Measurements from ENCODE around the gene CCT6B. TPM values are rescaled to one million over a fixed set of nuclear protein-coding genes. Genes with fewer than 3 reads are reported as not detected.
"Not testable (repeated sequence)": the region's sequence is repeated elsewhere in the genome, so short reads cannot be mapped to it uniquely, and the experiment has no call there.

Gene CCT6B
- 1.4 TPM for total RNA-seq
- long read RNA-seq: 0 reads

- intact Hi-C loops (cut with DNase I): loop anchor here (1.0 kb wide), 2 partner anchors 19 to 128 kb away; partner anchors contain the start of gene LIG3
- ATAC-seq (peak; percentile 95), DNase-seq (ENCODE audit: missing footprints) (peak; percentile 93)
These were observed at the start of gene CCT6B, which contains the start of gene ZNF830 for GRCh38 chr17:34961093-34961911. Gene CCT6B, minus strand, starts transcription at chr17:34961460. Its CDS starts 67 bp downstream, at chr17:34961393. Gene ZNF830, plus strand, starts transcription at chr17:34961540. Its CDS starts 27 bp downstream, at chr17:34961567.

GRCh38 chr17:35010093-35010492, 48.8 kb upstream of the CCT6B start:
- DNase-seq (ENCODE audit: missing footprints) (no peak), ATAC-seq (no peak)
- intact Hi-C loops (cut with DNase I): no loop called here

- ATAC-seq (no peak), DNase-seq (ENCODE audit: missing footprints) (no peak)
- intact Hi-C loops (cut with DNase I): no loop called here
These were observed 45.7 kb upstream of the CCT6B start for GRCh38 chr17:35006961-35007360.

- intact Hi-C loops (cut with DNase I): no loop called here
- ATAC-seq (no peak), DNase-seq (ENCODE audit: missing footprints) (no peak)
These were observed 45.1 kb upstream of the CCT6B start for GRCh38 chr17:35006345-35006744.

- intact Hi-C loops (cut with DNase I): loop anchor here (2.0 kb wide), 1 partner anchor 19 kb away; no protein-coding TSS in a partner anchor
- ATAC-seq (no peak), DNase-seq (ENCODE audit: missing footprints) (no peak)
These were observed 42.5 kb upstream of the CCT6B start for GRCh38 chr17:35003778-35004177.

GRCh38 chr17:35002876-35003551, 41.8 kb upstream of the CCT6B start:
- DNase-seq (ENCODE audit: missing footprints) (peak; percentile 81), ATAC-seq (peak; percentile 87)

GRCh38 chr17:35001549-35001948, 40.3 kb upstream of the CCT6B start:
- DNase-seq (ENCODE audit: missing footprints) (no peak), ATAC-seq (no peak)
- intact Hi-C loops (cut with DNase I): no loop called here

More at GRCh38 chr17:35002876-35003551, 41.8 kb upstream of the CCT6B start:
- intact Hi-C loops (cut with DNase I): loop anchor here (2.0 kb wide), 1 partner anchor 20 kb away; no protein-coding TSS in a partner anchor

GRCh38 chr17:35000965-35001364, 39.7 kb upstream of the CCT6B start:
- DNase-seq (ENCODE audit: missing footprints); intact Hi-C loops (cut with DNase I); ATAC-seq: not testable (repeated sequence)

GRCh38 chr17:34999456-34999855, 38.2 kb upstream of the CCT6B start:
- no peak for ATAC-seq
- intact Hi-C loops (cut with DNase I): no loop called here

GRCh38 chr17:34998205-34998604, 36.9 kb upstream of the CCT6B start:
- intact Hi-C loops (cut with DNase I): loop anchor here (1.0 kb wide), 2 partner anchors 65 to 91 kb away; partner anchors contain the start of gene RFFL
- peak; percentile 83 for ATAC-seq
- DNase-seq (ENCODE audit: missing footprints): peak; percentile 89

More at GRCh38 chr17:34999456-34999855, 38.2 kb upstream of the CCT6B start:
- no peak for DNase-seq (ENCODE audit: missing footprints)

GRCh38 chr17:34997355-34997862, 36.1 kb upstream of the CCT6B start:
- ATAC-seq (peak; percentile 71), DNase-seq (ENCODE audit: missing footprints) (no peak)
- intact Hi-C loops (cut with DNase I): loop anchor here (1.0 kb wide), 1 partner anchor 122 kb away; the partner anchor contains the start of gene RAD51D

GRCh38 chr17:34996422-34997285, 35.4 kb upstream of the CCT6B start:
- no peak for ATAC-seq
- no peak for DNase-seq (ENCODE audit: missing footprints)
- intact Hi-C loops (cut with DNase I): loop anchor here (1.0 kb wide), 1 partner anchor 123 kb away; the partner anchor contains the start of gene RAD51D

- intact Hi-C loops (cut with DNase I): no loop called here
- ATAC-seq (no peak), DNase-seq (ENCODE audit: missing footprints) (no peak)
These were observed 31.8 kb upstream of the CCT6B start for GRCh38 chr17:34993031-34993430.

GRCh38 chr17:34991606-34992005, 30.3 kb upstream of the CCT6B start:
- no peak for ATAC-seq

GRCh38 chr17:34990921-34991365, 29.7 kb upstream of the CCT6B start:
- DNase-seq (ENCODE audit: missing footprints): no peak
- intact Hi-C loops (cut with DNase I): no loop called here
- peak; percentile 57 for ATAC-seq

More at GRCh38 chr17:34991606-34992005, 30.3 kb upstream of the CCT6B start:
- DNase-seq (ENCODE audit: missing footprints): no peak
- intact Hi-C loops (cut with DNase I): no loop called here

- ATAC-seq (no peak), DNase-seq (ENCODE audit: missing footprints) (no peak)
- intact Hi-C loops (cut with DNase I): no loop called here
These were observed 28.2 kb upstream of the CCT6B start for GRCh38 chr17:34989473-34989872.

- no peak for ATAC-seq
- DNase-seq (ENCODE audit: missing footprints): no peak
- intact Hi-C loops (cut with DNase I): no loop called here
These were observed 27.4 kb upstream of the CCT6B start for GRCh38 chr17:34988644-34989043.

- ATAC-seq: no peak
- DNase-seq (ENCODE audit: missing footprints): no peak
- intact Hi-C loops (cut with DNase I): no loop called here
These were observed 26.0 kb upstream of the CCT6B start for GRCh38 chr17:34987232-34987631.
